GM23338 (cell line): ENCODE results near the gene EGFL8. TPM values are rescaled to one million over a fixed set of nuclear protein-coding genes. Genes with fewer than 3 reads are reported as not detected.

ENCODE experiments used
- ATAC-seq: fragments of 200-7000 bp; cut with Tn5 transposase; 3 replicates; pipeline ENCODE4 v1.9.1; 2020
- DNase-seq: peaks from one replicate; pipeline ENCODE4 v3.0.0-alpha.2; 2015; ENCODE audit warnings: low spot score
- H2AFZ ChIP-seq: fragments of 200-600 bp; sonication (generic); 2 replicates; pipeline ENCODE4 v1.8.0; 2016; ENCODE audit warnings: antibody characterized with exemption, mild to moderate bottlenecking, moderate library complexity
- H3F3A ChIP-seq: fragments of 200-600 bp; sonication (generic); replicated peaks from 2 replicates; pipeline ENCODE4 v1.8.0; 2017; ENCODE audit warnings: antibody characterized with exemption, mixed run types, low read depth
- H3K27ac ChIP-seq: fragments of 200-600 bp; sonication (generic); 2 replicates; pipeline ENCODE4 v1.6.1; 2016; ENCODE audit warnings: low read depth
- H3K27me3 ChIP-seq: fragments of 200-600 bp; sonication (generic); 2 replicates; pipeline ENCODE4 v1.8.0; 2016; ENCODE audit warnings: mild to moderate bottlenecking, mixed run types, moderate library complexity; ENCODE audit not compliant: insufficient read depth
- H3K36me3 ChIP-seq: fragments of 200-600 bp; sonication (generic); 2 replicates; pipeline ENCODE4 v1.8.0; 2016; ENCODE audit warnings: mild to moderate bottlenecking; ENCODE audit not compliant: insufficient read depth
- H3K4me1 ChIP-seq: fragments of 200-600 bp; sonication (generic); 2 replicates; pipeline ENCODE4 v1.8.0; 2016; ENCODE audit warnings: mild to moderate bottlenecking, moderate library complexity; ENCODE audit not compliant: insufficient read depth
- H3K4me2 ChIP-seq: fragments of 200-600 bp; sonication (generic); 2 replicates; pipeline ENCODE4 v1.7.1; 2017; ENCODE audit warnings: mixed run types
- H3K4me3 ChIP-seq: fragments of 200-600 bp; sonication (generic); 2 replicates; pipeline ENCODE4 v1.6.1; 2016; ENCODE audit warnings: mixed run types
- H3K79me2 ChIP-seq: fragments of 200-600 bp; sonication (generic); replicated peaks from 2 replicates; pipeline ENCODE4 v1.8.0; 2017; ENCODE audit warnings: mild to moderate bottlenecking; ENCODE audit not compliant: insufficient read depth
- H3K9me2 ChIP-seq: fragments of 200-600 bp; sonication (generic); 2 replicates; pipeline ENCODE4 v1.8.0; 2017; ENCODE audit not compliant: insufficient read depth
- H4K20me1 ChIP-seq: fragments of 200-600 bp; sonication (generic); replicated peaks from 2 replicates; pipeline ENCODE4 v1.8.0; 2017; ENCODE audit warnings: mild to moderate bottlenecking; ENCODE audit not compliant: insufficient read depth
- H3K27ac Mint-ChIP-seq: 2 replicates; pipeline ENCODE4 v1.8.0; 2020; ENCODE audit warnings: inconsistent platforms, mild to moderate bottlenecking, moderate library complexity, mixed read lengths
- H3K27me3 Mint-ChIP-seq: 3 replicates; pipeline ENCODE4 v1.8.0; 2022; ENCODE audit warnings: low read depth, mild to moderate bottlenecking, moderate library complexity, mixed read lengths, inconsistent platforms; ENCODE audit not compliant: insufficient read depth, poor library complexity
- H3K36me3 Mint-ChIP-seq: 3 replicates; pipeline ENCODE4 v1.8.0; 2021; ENCODE audit warnings: low read depth, mild to moderate bottlenecking, inconsistent platforms, moderate library complexity, mixed read lengths
- H3K4me1 Mint-ChIP-seq: 3 replicates; pipeline ENCODE4 v1.8.0; 2020; ENCODE audit warnings: mild to moderate bottlenecking, inconsistent platforms, mixed read lengths
- H3K4me3 Mint-ChIP-seq: 3 replicates; pipeline ENCODE4 v1.8.0; 2021; ENCODE audit warnings: moderate library complexity, mild to moderate bottlenecking, inconsistent platforms, mixed read lengths
- H3K9me3 Mint-ChIP-seq: 3 replicates; pipeline ENCODE4 v1.8.0; 2020; ENCODE audit warnings: moderate library complexity, mild to moderate bottlenecking, inconsistent platforms, mixed read lengths
- POLR2AphosphoS5 ChIP-seq: IDR thresholded peaks from 2 replicates; pipeline ENCODE4 v1.6.1; 2016; ENCODE audit warnings: antibody characterized with exemption, low read depth
- REST ChIP-seq: IDR thresholded peaks from one replicate; pipeline ENCODE4 v1.6.1; 2018; ENCODE audit warnings: antibody characterized with exemption; ENCODE audit not compliant: unreplicated experiment
- polyA plus RNA-seq: library from polyadenylated mRNA; unstranded; fragments of >200 nt; fragmentation: Nextera tagmentation; extraction: Ambion mirVana; gene quantifications from 2 replicates; pipeline ENCODE4 v1.2.1, GENCODE V29; 2016
- total RNA-seq: library from RNA; depleted of rRNA; stranded (reverse); fragments of >200 nt; shearing (Covaris generic); gene quantifications from 2 replicates; pipeline ENCODE4 v1.2.3, GENCODE V29; 2014
- TF ChIP-seq, protein P1 (sequence below), 2 experiments: fragments of 200-600 bp in 1 of 2; sonication (generic) in 1 of 2; conservative IDR thresholded peaks; 2 replicates each; pipeline versions ENCODE4 v1.5.1 to v1.6.1; 2016 to 2017; ENCODE audit warnings: antibody characterized with exemption in 2 of 2, low read depth in 2 of 2, mild to moderate bottlenecking in 2 of 2, moderate library complexity in 1 of 2

Gene EGFL8
- total and polyA plus RNA-seq, 2 experiments from 2014 or later = 6.1 to 7.4 TPM

GRCh38 chr6:32194825-32195651 lies 30.6 kb downstream of the EGFL8 start:
- Mint-ChIP-seq H3K27ac (peak overlapping the region; percentile 99), H3K9me3 (no peaks in the 10 kb centered on the region; the same call in 2 of the 3 replicates), H3K27me3 (peaks cover 19% of the 10 kb centered on the region), H3K4me3 (peak overlapping the region; percentile 95), H3K36me3 (no peaks in the 10 kb centered on the region), H3K4me1 (peaks cover 57% of the 10 kb centered on the region)
- Histone ChIP-seq H3K4me3 (peak overlapping the region; percentile 49), H3K79me2 (no peaks in the 10 kb centered on the region), H2AFZ (no peak overlapping the region), H3K4me2 (peak overlapping the region; percentile 75), H3K27ac (peak overlapping the region; percentile 97), H3K9me2 (no peaks in the 10 kb centered on the region), H3K4me1 (peaks cover 55% of the 10 kb centered on the region), H4K20me1 (no peaks in the 10 kb centered on the region), H3K36me3 (no peaks in the 10 kb centered on the region), H3F3A (peaks cover 21% of the 10 kb centered on the region), H3K27me3 (no peaks in the 10 kb centered on the region)
- DNase-seq (peak; percentile 58), ATAC-seq (peak; percentile 84)
- TF ChIP-seq POLR2AphosphoS5 (peak; percentile 88), REST (no peak)
- TF ChIP-seq, protein P1, sequence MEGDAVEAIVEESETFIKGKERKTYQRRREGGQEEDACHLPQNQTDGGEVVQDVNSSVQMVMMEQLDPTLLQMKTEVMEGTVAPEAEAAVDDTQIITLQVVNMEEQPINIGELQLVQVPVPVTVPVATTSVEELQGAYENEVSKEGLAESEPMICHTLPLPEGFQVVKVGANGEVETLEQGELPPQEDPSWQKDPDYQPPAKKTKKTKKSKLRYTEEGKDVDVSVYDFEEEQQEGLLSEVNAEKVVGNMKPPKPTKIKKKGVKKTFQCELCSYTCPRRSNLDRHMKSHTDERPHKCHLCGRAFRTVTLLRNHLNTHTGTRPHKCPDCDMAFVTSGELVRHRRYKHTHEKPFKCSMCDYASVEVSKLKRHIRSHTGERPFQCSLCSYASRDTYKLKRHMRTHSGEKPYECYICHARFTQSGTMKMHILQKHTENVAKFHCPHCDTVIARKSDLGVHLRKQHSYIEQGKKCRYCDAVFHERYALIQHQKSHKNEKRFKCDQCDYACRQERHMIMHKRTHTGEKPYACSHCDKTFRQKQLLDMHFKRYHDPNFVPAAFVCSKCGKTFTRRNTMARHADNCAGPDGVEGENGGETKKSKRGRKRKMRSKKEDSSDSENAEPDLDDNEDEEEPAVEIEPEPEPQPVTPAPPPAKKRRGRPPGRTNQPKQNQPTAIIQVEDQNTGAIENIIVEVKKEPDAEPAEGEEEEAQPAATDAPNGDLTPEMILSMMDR (conservative IDR thresholded peaks at IDR 0.05; ENCODE audit: low read depth in 2 of 2) = peak; percentile 54 to 57

DNA sequence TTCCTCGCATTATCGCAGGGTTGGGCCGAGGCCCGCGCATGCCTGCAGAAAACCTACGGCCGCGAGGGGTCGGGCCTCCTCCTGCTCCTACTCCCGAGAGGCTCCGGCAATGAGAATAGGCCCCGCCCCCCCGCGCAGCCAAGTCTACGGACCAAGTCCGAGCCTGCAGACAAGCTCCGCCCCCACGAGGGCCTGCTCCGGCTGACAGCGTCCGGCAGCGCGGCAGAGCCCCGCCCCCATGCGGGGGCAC lies 31.2 kb downstream of the EGFL8 start:
- H4K20me1 ChIP-seq = no peaks in the 10 kb centered on the region
- H3K9me2 ChIP-seq = no peaks in the 10 kb centered on the region
- H3K36me3 ChIP-seq = no peaks in the 10 kb centered on the region
- TF ChIP-seq REST = no peak
- TF ChIP-seq, protein P1 (conservative IDR thresholded peaks at IDR 0.05; ENCODE audit: low read depth in 2 of 2) = peak in 1 of 2 experiments; percentile 44; a peak in 2 of 4 replicates
- H3K4me3 ChIP-seq = peak overlapping the region; percentile 99; the same call in 1 of the 2 replicates
- H3K79me2 ChIP-seq = no peaks in the 10 kb centered on the region
- H3K27me3 Mint-ChIP-seq = peaks cover 13% of the 10 kb centered on the region
- H3K4me2 ChIP-seq = no peak overlapping the region; the same call in 1 of the 2 replicates
- H3K36me3 Mint-ChIP-seq = no peaks in the 10 kb centered on the region
- no peaks in the 10 kb centered on the region; the same call in 2 of the 3 replicates for H3K9me3 Mint-ChIP-seq
- no peak for ATAC-seq
- peaks cover 53% of the 10 kb centered on the region for H3K4me1 Mint-ChIP-seq
- no peak overlapping the region; the same call in 1 of the 2 replicates for H3K27ac Mint-ChIP-seq
- peak overlapping the region; percentile 95 for H3K4me3 Mint-ChIP-seq
- H2AFZ ChIP-seq = no peak overlapping the region
- peaks cover 21% of the 10 kb centered on the region for H3F3A ChIP-seq
- H3K4me1 ChIP-seq = peaks cover 52% of the 10 kb centered on the region
- H3K27me3 ChIP-seq = no peaks in the 10 kb centered on the region
- 0 out of 2 replicates have a peak overlapping the region, but pooled peaks have one; percentile 100 for H3K27ac ChIP-seq
- peak; percentile 100 for DNase-seq
